Neutrophil (primary cell): ENCODE results near the gene HNRNPH1.

Experiments
- H3K27ac ChIP-seq: fragments of 200-600 bp; sonication (generic); 2 replicates; pipeline ENCODE4 v1.5.1; 2016; ENCODE audit warnings: mild to moderate bottlenecking, moderate library complexity
- H3K27me3 ChIP-seq: fragments of 200-600 bp; sonication (generic); 2 replicates; pipeline ENCODE4 v1.6.0; 2016; ENCODE audit warnings: mild to moderate bottlenecking
- H3K36me3 ChIP-seq: fragments of 200-600 bp; sonication (generic); 2 replicates; pipeline ENCODE4 v1.5.1; 2017
- H3K4me1 ChIP-seq, 2 experiments: fragments of 200-600 bp in 1 of 2; sonication (generic) in 1 of 2; 1 replicate in 1 of 2; 2 replicates in 1 of 2; pipeline versions ENCODE4 v1.5.1 to v1.6.1; 2013 to 2016; ENCODE audit warnings: low read depth in 1 of 2, low read length in 1 of 2, mild to moderate bottlenecking in 1 of 2, moderate library complexity in 1 of 2; ENCODE audit not compliant: control insufficient read depth in 1 of 2, insufficient read depth in 1 of 2
- H3K4me3 ChIP-seq, 2 experiments: fragments of 200-600 bp in 1 of 2; sonication (generic) in 1 of 2; 1 replicate in 1 of 2; 2 replicates in 1 of 2; pipeline ENCODE4 v1.5.1; 2013 to 2016; ENCODE audit warnings: low read depth in 1 of 2, low read length in 1 of 2, mild to moderate bottlenecking in 1 of 2, moderate library complexity in 1 of 2
- H3K9me3 ChIP-seq: fragments of 200-600 bp; sonication (generic); 2 replicates; pipeline ENCODE4 v1.5.1; 2016
- CTCF ChIP-seq: fragments of 200-600 bp; sonication (generic); IDR thresholded peaks from 2 replicates; pipeline ENCODE4 v1.5.1; 2016; ENCODE audit warnings: antibody characterized with exemption

HNRNPH1 gene

GRCh38 chr5:179624841-179625271 lies 1.4 kb upstream of the HNRNPH1 start:
- Histone ChIP-seq H3K4me1 (peaks cover 34 to 36% of the 10 kb centered on the region in 2 experiments), H3K36me3 (peaks cover 14% of the 10 kb centered on the region), H3K27me3 (no peaks in the 10 kb centered on the region), H3K9me3 (no peaks in the 10 kb centered on the region), H3K27ac (peak overlapping the region; percentile 98), H3K4me3 (peak overlapping the region; percentile 96 to 100)
- no peak for TF ChIP-seq CTCF

- Histone ChIP-seq H3K4me1 (peaks cover 42 to 43% of the 10 kb centered on the region in 2 experiments), H3K36me3 (peaks cover 22% of the 10 kb centered on the region), H3K4me3 (peak overlapping the region; percentile 96 to 100), H3K27ac (peak overlapping the region; percentile 98), H3K9me3 (no peaks in the 10 kb centered on the region), H3K27me3 (no peaks in the 10 kb centered on the region)
- TF ChIP-seq CTCF = no peak
Observed at GRCh38 chr5:179623906-179624741, 653 bp upstream of the HNRNPH1 start.

GRCh38 chr5:179621551-179622214 lies 1.8 kb downstream of the HNRNPH1 start:
- Histone ChIP-seq H3K4me1 (peaks cover 45 to 47% of the 10 kb centered on the region in 2 experiments), H3K27ac (peak overlapping the region; percentile 98), H3K4me3 (peak overlapping the region; percentile 96 to 100), H3K27me3 (no peaks in the 10 kb centered on the region), H3K36me3 (peaks cover 45% of the 10 kb centered on the region), H3K9me3 (no peaks in the 10 kb centered on the region)
- no peak for TF ChIP-seq CTCF

GRCh38 chr5:179620703-179621350 lies 2.6 kb downstream of the HNRNPH1 start:
- Histone ChIP-seq H3K27ac (peak overlapping the region; percentile 98), H3K9me3 (no peaks in the 10 kb centered on the region), H3K36me3 (peaks cover 53% of the 10 kb centered on the region), H3K4me3 (no peak overlapping the region), H3K27me3 (no peaks in the 10 kb centered on the region), H3K4me1 (peaks cover 45 to 47% of the 10 kb centered on the region in 2 experiments)
- no peak for TF ChIP-seq CTCF

GRCh38 chr5:179620293-179620692 lies 3.2 kb downstream of the HNRNPH1 start:
- no peak for TF ChIP-seq CTCF
- Histone ChIP-seq H3K27me3 (no peaks in the 10 kb centered on the region), H3K27ac (peak overlapping the region; percentile 98), H3K9me3 (no peaks in the 10 kb centered on the region), H3K36me3 (peaks cover 59% of the 10 kb centered on the region), H3K4me3 (no peak overlapping the region), H3K4me1 (peaks cover 45 to 47% of the 10 kb centered on the region in 2 experiments)
